ENCODE data around the gene FRMD4A. TPM values are rescaled to one million over a fixed set of nuclear protein-coding genes. Genes with fewer than 3 reads are reported as not detected.

The FRMD4A gene
- polyA plus RNA-seq, 1 donor (not counting 4 experiments of a cell fraction or from before 2014, with no cell fraction given) = 12.9 TPM

- Histone ChIP-seq H3K4me1 (ENCODE audit: control insufficient read depth, extremely low read depth, insufficient read depth, low read length) (no peaks in the 10 kb centered on the region), H3K27ac (ENCODE audit: control insufficient read depth, insufficient read depth, low read length) (no peak overlapping the region), H3K9me1 (ENCODE audit: control insufficient read depth, extremely low read depth, insufficient read depth, low read length) (no peaks in the 10 kb centered on the region), H3K9ac (ENCODE audit: control insufficient read depth, extremely low read depth, insufficient read depth, low read length) (no peak overlapping the region), H3K9me3 (ENCODE audit: control insufficient read depth, low read depth, low read length) (peaks cover 5% of the 10 kb centered on the region), H3K27me3 (ENCODE audit: control insufficient read depth, extremely low read depth, insufficient read depth, low read length) (no peaks in the 10 kb centered on the region), H3K4me3 (ENCODE audit: control insufficient read depth in 2 of 3, extremely low read depth in 1 of 3, insufficient read depth in 2 of 3, low read depth in 1 of 3, low read length in 3 of 3) (no peak overlapping the region), H3K79me2 (ENCODE audit: control insufficient read depth, insufficient read depth, low read length) (no peaks in the 10 kb centered on the region), H3K36me3 (ENCODE audit: control insufficient read depth in 2 of 2, extremely low read depth in 1 of 2, insufficient read depth in 2 of 2, low read length in 2 of 2) (no peaks in the 10 kb centered on the region), H3K4me2 (ENCODE audit: control insufficient read depth, extremely low read depth, insufficient read depth, low read depth, low read length) (no peak overlapping the region), H4K20me1 (ENCODE audit: control insufficient read depth, extremely low read depth, insufficient read depth, low read length) (no peaks in the 10 kb centered on the region), H2AFZ (ENCODE audit: control insufficient read depth, low read length) (no peak overlapping the region)
- FAIRE-seq (no peak), DNase-seq (ENCODE audit: low read depth, low spot score) (no peak)
- no peak for TF ChIP-seq EZH2 (IDR thresholded peaks at IDR 0.05; ENCODE audit: low read length)
- TF ChIP-seq CTCF (optimal IDR thresholded peaks at IDR 0.05 in 1 of 3, IDR thresholded peaks at IDR 0.05 in 1 of 3, conservative IDR thresholded peaks at IDR 0.05 in 1 of 3; ENCODE audit: extremely low read depth in 1 of 3, insufficient read depth in 2 of 3, low read length in 3 of 3) = no peak
- dilution Hi-C loops (cut with MboI; ENCODE audit: extremely low pct_ligation_motif_present, low sequenced_read_pairs) = no loop called here
Observed at GRCh38 chr10:14131261-14131960, 199.3 kb downstream of the FRMD4A start.

GRCh38 chr10:14129770-14130169 lies 201.0 kb downstream of the FRMD4A start:
- TF ChIP-seq EZH2 (IDR thresholded peaks at IDR 0.05; ENCODE audit: low read length) (no peak), CTCF (optimal IDR thresholded peaks at IDR 0.05 in 1 of 3, IDR thresholded peaks at IDR 0.05 in 1 of 3, conservative IDR thresholded peaks at IDR 0.05 in 1 of 3; ENCODE audit: extremely low read depth in 1 of 3, insufficient read depth in 2 of 3, low read length in 3 of 3) (no peak)
- H3K79me2 ChIP-seq (ENCODE audit: control insufficient read depth, insufficient read depth, low read length) = no peaks in the 10 kb centered on the region

More at GRCh38 chr10:14129770-14130169, 201.0 kb downstream of the FRMD4A start:
- no peak overlapping the region for H3K4me2 ChIP-seq (ENCODE audit: control insufficient read depth, extremely low read depth, insufficient read depth, low read depth, low read length)
- no peak for DNase-seq (ENCODE audit: low read depth, low spot score)
- H3K4me3 ChIP-seq (ENCODE audit: control insufficient read depth in 2 of 3, extremely low read depth in 1 of 3, insufficient read depth in 2 of 3, low read depth in 1 of 3, low read length in 3 of 3) = no peak overlapping the region
- H4K20me1 ChIP-seq (ENCODE audit: control insufficient read depth, extremely low read depth, insufficient read depth, low read length) = no peaks in the 10 kb centered on the region
- H2AFZ ChIP-seq (ENCODE audit: control insufficient read depth, low read length) = no peak overlapping the region
- no peak overlapping the region for H3K27ac ChIP-seq (ENCODE audit: control insufficient read depth, insufficient read depth, low read length)
- H3K4me1 ChIP-seq (ENCODE audit: control insufficient read depth, extremely low read depth, insufficient read depth, low read length) = no peaks in the 10 kb centered on the region
- no peaks in the 10 kb centered on the region for H3K9me1 ChIP-seq (ENCODE audit: control insufficient read depth, extremely low read depth, insufficient read depth, low read length)
- no peak for FAIRE-seq
- peaks cover 5% of the 10 kb centered on the region for H3K9me3 ChIP-seq (ENCODE audit: control insufficient read depth, low read depth, low read length)
- no peaks in the 10 kb centered on the region for H3K27me3 ChIP-seq (ENCODE audit: control insufficient read depth, extremely low read depth, insufficient read depth, low read length)
- no peak overlapping the region for H3K9ac ChIP-seq (ENCODE audit: control insufficient read depth, extremely low read depth, insufficient read depth, low read length)
- H3K36me3 ChIP-seq (ENCODE audit: control insufficient read depth in 2 of 2, extremely low read depth in 1 of 2, insufficient read depth in 2 of 2, low read length in 2 of 2) = no peaks in the 10 kb centered on the region
- dilution Hi-C loops (cut with MboI; ENCODE audit: extremely low pct_ligation_motif_present, low sequenced_read_pairs) = no loop called here
